Muscle layer of colon (tissue), 2 donors: Measurements from ENCODE around the gene FANCF.

Source experiments
- H3K27ac ChIP-seq: one replicate; pipeline ENCODE4 v1.7.0; 2013; ENCODE audit warnings: low read depth, mild to moderate bottlenecking, low read length, moderate library complexity
- H3K27me3 ChIP-seq, 2 donors: one replicate each; pipeline ENCODE4 v1.7.0; 2013; ENCODE audit warnings: low read length in 2 of 2, mild to moderate bottlenecking in 2 of 2; ENCODE audit not compliant: insufficient read depth in 2 of 2, control insufficient read depth in 1 of 2
- H3K36me3 ChIP-seq: one replicate; pipeline ENCODE4 v1.7.0; 2013; ENCODE audit warnings: mild to moderate bottlenecking, low read length; ENCODE audit not compliant: insufficient read depth
- H3K4me1 ChIP-seq: one replicate; pipeline ENCODE4 v1.7.0; 2013; ENCODE audit warnings: mild to moderate bottlenecking, low read length; ENCODE audit not compliant: insufficient read depth
- H3K4me3 ChIP-seq, 2 donors: one replicate each; pipeline ENCODE4 v1.7.0; 2013; ENCODE audit warnings: low read length in 2 of 2, low read depth in 1 of 2, mild to moderate bottlenecking in 1 of 2, moderate library complexity in 1 of 2
- H3K9ac ChIP-seq: one replicate; pipeline ENCODE4 v1.7.0; 2013; ENCODE audit warnings: low read length
- H3K9me3 ChIP-seq: one replicate; pipeline ENCODE4 v1.7.0; 2013; ENCODE audit warnings: mild to moderate bottlenecking, low read length
- donor health status: abdominal sarcoma.
- donor health status: Adenocarcinoma of cecum.

FANCF gene, protein sequence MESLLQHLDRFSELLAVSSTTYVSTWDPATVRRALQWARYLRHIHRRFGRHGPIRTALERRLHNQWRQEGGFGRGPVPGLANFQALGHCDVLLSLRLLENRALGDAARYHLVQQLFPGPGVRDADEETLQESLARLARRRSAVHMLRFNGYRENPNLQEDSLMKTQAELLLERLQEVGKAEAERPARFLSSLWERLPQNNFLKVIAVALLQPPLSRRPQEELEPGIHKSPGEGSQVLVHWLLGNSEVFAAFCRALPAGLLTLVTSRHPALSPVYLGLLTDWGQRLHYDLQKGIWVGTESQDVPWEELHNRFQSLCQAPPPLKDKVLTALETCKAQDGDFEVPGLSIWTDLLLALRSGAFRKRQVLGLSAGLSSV

DNA sequence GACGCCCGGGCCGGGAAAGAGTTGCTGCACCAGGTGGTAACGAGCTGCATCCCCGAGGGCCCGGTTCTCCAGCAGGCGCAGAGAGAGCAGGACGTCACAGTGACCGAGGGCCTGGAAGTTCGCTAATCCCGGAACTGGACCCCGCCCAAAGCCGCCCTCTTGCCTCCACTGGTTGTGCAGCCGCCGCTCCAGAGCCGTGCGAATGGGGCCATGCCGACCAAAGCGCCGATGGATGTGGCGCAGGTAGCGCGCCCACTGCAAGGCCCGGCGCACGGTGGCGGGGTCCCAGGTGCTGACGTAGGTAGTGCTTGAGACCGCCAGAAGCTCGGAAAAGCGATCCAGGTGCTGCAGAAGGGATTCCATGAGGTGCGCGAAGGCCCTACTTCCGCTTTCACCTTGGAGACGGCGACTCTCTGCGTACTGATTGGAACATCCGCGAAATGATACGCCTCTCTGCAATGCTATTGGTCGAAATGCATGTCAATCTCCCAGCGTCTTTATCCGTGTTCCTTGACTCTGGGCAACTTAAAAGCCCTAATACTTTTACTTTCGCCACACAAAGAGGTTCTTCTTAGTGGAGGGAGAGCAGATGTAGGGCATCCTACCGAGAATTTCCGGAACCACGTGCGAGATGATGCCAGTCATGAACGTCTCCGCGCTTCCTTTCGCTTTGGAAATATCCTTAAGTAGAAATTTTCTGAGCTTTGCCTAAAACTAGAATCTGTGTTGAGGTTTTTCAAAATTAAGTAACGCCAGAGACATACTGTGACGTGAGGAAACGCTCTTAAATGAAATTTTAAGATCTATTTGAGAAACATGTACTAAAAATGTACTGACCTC is at the start of gene FANCF:
Gene FANCF (minus strand): TSS at position 376 of the 840 bp plus-strand sequence. CDS start 13 bp downstream, at position 363.
- peak within 1 kb of the TSS; percentile 37 for H3K9ac ChIP-seq
- peaks cover 8% of the 10 kb centered on the region for H3K4me1 ChIP-seq
- no peaks in the 10 kb centered on the region for H3K36me3 ChIP-seq
- peak within 1 kb of the TSS; percentile 97 for H3K27ac ChIP-seq
- H3K27me3 ChIP-seq: no peaks in the 10 kb centered on the region
- peak within 1 kb of the TSS; percentile 62 to 100 for H3K4me3 ChIP-seq
- H3K9me3 ChIP-seq: no peaks in the 10 kb centered on the region

DNA sequence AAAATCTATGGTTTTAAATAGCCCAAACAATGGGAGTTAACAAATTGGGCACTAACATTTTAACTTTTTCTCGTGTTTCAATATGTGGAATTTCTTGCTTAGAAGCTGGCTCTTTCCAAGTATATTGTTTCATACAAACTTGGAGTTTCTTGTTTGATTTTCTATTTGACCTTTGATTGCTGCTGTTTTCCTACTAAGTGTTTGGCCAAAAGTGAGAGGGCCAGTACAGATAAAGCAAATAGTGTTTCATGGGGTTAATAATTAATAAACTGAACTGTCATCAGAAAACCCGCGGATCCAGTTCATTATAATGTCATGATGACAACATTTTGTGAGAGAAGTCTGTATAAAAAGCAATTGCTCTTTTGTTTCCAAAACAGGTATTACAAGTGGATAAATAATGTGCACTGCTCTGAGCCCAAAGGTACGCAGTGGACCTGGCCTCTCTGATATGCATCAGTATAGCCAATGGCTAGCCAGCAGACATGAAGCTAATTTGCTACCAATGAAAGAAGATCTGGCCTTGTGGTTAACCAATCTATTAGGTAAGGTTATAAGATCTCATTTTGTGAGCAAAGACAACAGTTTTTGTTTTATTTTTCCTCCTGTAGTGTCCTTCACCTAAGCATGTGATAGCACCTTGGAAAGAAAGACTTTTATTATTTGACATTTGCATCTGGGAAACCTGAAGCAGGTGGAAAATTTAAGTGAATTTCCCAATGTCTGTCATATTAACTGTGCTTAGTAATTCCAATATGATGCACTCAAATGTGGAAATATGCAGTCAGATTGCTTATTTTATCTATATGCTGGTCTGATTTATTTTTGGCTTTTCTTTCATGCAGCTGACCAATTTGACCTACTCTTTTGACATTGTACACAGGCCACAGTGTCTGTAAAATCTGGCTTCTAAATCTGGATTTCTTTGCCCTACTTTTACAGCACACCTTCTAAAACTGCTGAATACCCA is 49.1 kb upstream of the FANCF start:
- H3K9ac ChIP-seq: no peak overlapping the region
- no peaks in the 10 kb centered on the region for H3K4me1 ChIP-seq
- no peaks in the 10 kb centered on the region for H3K9me3 ChIP-seq
- H3K27ac ChIP-seq: no peak overlapping the region
- no peak overlapping the region for H3K4me3 ChIP-seq
- no peaks in the 10 kb centered on the region for H3K27me3 ChIP-seq
- H3K36me3 ChIP-seq: no peaks in the 10 kb centered on the region

DNA sequence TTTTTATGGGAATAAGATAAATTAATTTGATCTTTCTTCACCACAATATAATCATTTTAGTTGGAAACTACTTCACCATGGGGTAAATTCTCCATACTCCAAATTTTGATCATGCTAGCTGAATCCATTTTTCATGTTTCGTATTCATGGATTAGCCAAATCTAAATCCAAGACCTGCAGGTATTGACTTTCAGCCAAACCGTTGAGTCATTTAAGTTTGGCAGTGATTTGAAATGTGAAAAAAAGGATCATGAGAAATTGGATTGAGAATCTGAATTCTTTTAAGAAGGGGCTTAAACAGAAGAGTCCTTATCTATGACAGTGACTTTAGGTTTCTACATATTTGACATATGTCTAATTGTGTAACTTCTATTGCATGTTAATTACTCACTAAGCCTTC is 46.1 kb upstream of the FANCF start:
- Histone ChIP-seq H3K27ac (no peak overlapping the region), H3K36me3 (no peaks in the 10 kb centered on the region), H3K4me3 (no peak overlapping the region), H3K9me3 (no peaks in the 10 kb centered on the region), H3K4me1 (no peaks in the 10 kb centered on the region), H3K9ac (no peak overlapping the region), H3K27me3 (peaks cover 0 to 7% of the 10 kb centered on the region in 2 donors)

GRCh38 chr11:22670830-22671229 is 45.2 kb upstream of the FANCF start:
- H3K27me3 ChIP-seq: peaks cover 0 to 13% of the 10 kb centered on the region in 2 donors
- no peak overlapping the region for H3K9ac ChIP-seq
- H3K36me3 ChIP-seq: no peaks in the 10 kb centered on the region
- H3K4me1 ChIP-seq: no peaks in the 10 kb centered on the region
- no peak overlapping the region for H3K4me3 ChIP-seq
- H3K27ac ChIP-seq: no peak overlapping the region
- no peaks in the 10 kb centered on the region for H3K9me3 ChIP-seq

- H3K9ac ChIP-seq: no peak overlapping the region
- H3K4me1 ChIP-seq: no peaks in the 10 kb centered on the region
- H3K27ac ChIP-seq: no peak overlapping the region
- no peaks in the 10 kb centered on the region for H3K9me3 ChIP-seq
- peaks cover 0 to 13% of the 10 kb centered on the region in 2 donors for H3K27me3 ChIP-seq
- no peaks in the 10 kb centered on the region for H3K36me3 ChIP-seq
- no peak overlapping the region for H3K4me3 ChIP-seq
Measured at GRCh38 chr11:22669368-22669767, 43.7 kb upstream of the FANCF start.

- Histone ChIP-seq H3K4me3 (no peak overlapping the region), H3K27me3 (peaks cover 0 to 13% of the 10 kb centered on the region in 2 donors), H3K27ac (no peak overlapping the region), H3K36me3 (no peaks in the 10 kb centered on the region), H3K9me3 (no peaks in the 10 kb centered on the region), H3K4me1 (no peaks in the 10 kb centered on the region), H3K9ac (no peak overlapping the region)
Measured at GRCh38 chr11:22668005-22668796, 42.6 kb upstream of the FANCF start.

GRCh38 chr11:22666688-22667439 is 41.2 kb upstream of the FANCF start:
- Histone ChIP-seq H3K9ac (no peak overlapping the region), H3K36me3 (no peaks in the 10 kb centered on the region), H3K27me3 (peaks cover 0 to 13% of the 10 kb centered on the region in 2 donors), H3K27ac (no peak overlapping the region), H3K4me1 (no peaks in the 10 kb centered on the region), H3K4me3 (peak overlapping the region; percentile 33 to 47), H3K9me3 (no peaks in the 10 kb centered on the region)

- Histone ChIP-seq H3K27ac (no peak within 1 kb of the TSS), H3K36me3 (no peaks in the 10 kb centered on the region), H3K27me3 (peaks cover 0 to 13% of the 10 kb centered on the region in 2 donors), H3K9ac (no peak within 1 kb of the TSS), H3K4me3 (peak within 1 kb of the TSS; percentile 33 to 47), H3K9me3 (no peaks in the 10 kb centered on the region), H3K4me1 (no peaks in the 10 kb centered on the region)
Measured at GRCh38 chr11:22666325-22666687, 40.7 kb upstream of the FANCF start, which contains the start of gene GAS2. Gene GAS2, plus strand, starts transcription at chr11:22666611. Its CDS starts 8,259 bp downstream, at chr11:22674870.

DNA sequence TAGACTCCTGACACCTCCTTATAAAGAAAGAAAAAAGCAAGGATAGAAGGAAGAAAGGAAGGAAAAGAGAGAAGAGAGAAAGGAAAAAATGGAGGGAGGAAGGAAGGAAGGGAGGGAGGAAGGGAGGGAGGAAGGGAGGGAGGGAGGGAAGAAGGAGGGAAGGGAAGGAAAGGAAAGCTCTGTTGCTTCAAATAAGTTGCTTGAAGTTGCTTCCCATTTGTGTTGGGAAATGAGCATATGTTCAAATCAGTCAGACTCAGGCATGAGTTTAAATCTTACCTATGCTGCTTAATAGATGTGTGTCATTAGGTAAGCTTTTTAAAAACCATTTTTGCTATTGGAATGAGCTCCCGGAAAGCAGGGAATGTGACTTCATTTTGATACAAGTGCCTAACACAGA is 34.2 kb upstream of the FANCF start:
- Histone ChIP-seq H3K9ac (no peak overlapping the region), H3K9me3 (no peaks in the 10 kb centered on the region), H3K4me1 (no peaks in the 10 kb centered on the region), H3K27me3 (no peaks in the 10 kb centered on the region), H3K36me3 (no peaks in the 10 kb centered on the region), H3K27ac (no peak overlapping the region), H3K4me3 (no peak overlapping the region)
